ENCODE data around the gene PKIB. TPM values are rescaled to one million over a fixed set of nuclear protein-coding genes. Genes with fewer than 3 reads are reported as not detected.

The PKIB gene
- total and polyA plus RNA-seq, 2 donors (not counting 3 experiments of a cell fraction or from before 2014, with no cell fraction given), result not detected

DNA sequence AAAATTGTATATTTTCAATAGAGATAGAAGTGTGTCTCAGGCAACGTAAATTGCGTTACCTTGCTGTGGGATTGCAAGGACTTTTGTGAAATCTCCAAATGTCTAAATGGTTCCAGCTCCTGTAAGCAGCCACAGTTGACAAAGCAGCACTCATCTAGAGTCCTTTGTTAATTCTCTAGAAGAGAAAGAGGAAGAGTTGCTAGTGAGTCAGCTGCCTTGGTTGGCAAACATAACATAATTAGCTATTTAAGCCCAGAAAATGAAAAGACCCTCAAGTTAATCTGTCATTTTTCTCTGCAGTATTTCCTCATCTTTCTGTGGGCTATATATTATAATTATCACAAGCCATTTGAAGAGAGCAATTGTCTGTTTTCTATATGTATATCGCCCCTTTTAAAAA, 102.9 kb downstream of the PKIB start:
- FAIRE-seq (no peak), DNase-seq (ENCODE audit: low read depth, low spot score) (no peak)
- H4K20me1 ChIP-seq (replicated peaks; ENCODE audit: control insufficient read depth, extremely low read depth, insufficient read depth, low read length), result no peaks in the 10 kb centered on the region
- no peak overlapping the region for H3K4me2 ChIP-seq (ENCODE audit: insufficient read depth, low read length)
- peaks cover 0 to 3% of the 10 kb centered on the region in 2 experiments for H3K27me3 ChIP-seq (ENCODE audit: control insufficient read depth in 2 of 2, insufficient read depth in 2 of 2, low read length in 2 of 2)
- H3K36me3 ChIP-seq (ENCODE audit: control insufficient read depth in 2 of 2, extremely low read depth in 1 of 2, insufficient read depth in 2 of 2, low read length in 2 of 2), result no peaks in the 10 kb centered on the region
- intact Hi-C loops (cut with micrococcal nuclease) (no loop called here), dilution Hi-C loops (cut with MboI; ENCODE audit: extremely low pct_ligation_motif_present, low sequenced_read_pairs) (no loop called here)
- H3K9ac ChIP-seq (replicated peaks; ENCODE audit: extremely low read depth, insufficient read depth, low read length), result no peak overlapping the region
- no peaks in the 10 kb centered on the region for H3K9me1 ChIP-seq (replicated peaks; ENCODE audit: control insufficient read depth, extremely low read depth, insufficient read depth, low read length)
- BruUV-seq (replicated peaks), result no TSS peak
- TF ChIP-seq POLR2AphosphoS5 (IDR thresholded peaks at IDR 0.05; ENCODE audit: insufficient read depth, low read depth, low read length) (no peak), MYC (IDR thresholded peaks at IDR 0.05; ENCODE audit: low read depth, low read length) (no peak), FOS (IDR thresholded peaks at IDR 0.05; ENCODE audit: borderline replicate concordance, insufficient read depth, low read length) (no peak), POLR2A (IDR thresholded peaks at IDR 0.05; ENCODE audit: low read depth, low read length) (no peak), GATA2 (IDR thresholded peaks at IDR 0.05; ENCODE audit: insufficient read depth, insufficient read length, low read depth, low read length) (no peak), EZH2 (IDR thresholded peaks at IDR 0.05; ENCODE audit: borderline replicate concordance, low read depth, low read length, severe bottlenecking) (no peak), JUN (IDR thresholded peaks at IDR 0.05; ENCODE audit: borderline replicate concordance, insufficient read depth, insufficient read length, low read depth) (no peak)
- TF ChIP-seq, protein P1, sequence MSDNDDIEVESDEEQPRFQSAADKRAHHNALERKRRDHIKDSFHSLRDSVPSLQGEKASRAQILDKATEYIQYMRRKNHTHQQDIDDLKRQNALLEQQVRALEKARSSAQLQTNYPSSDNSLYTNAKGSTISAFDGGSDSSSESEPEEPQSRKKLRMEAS (IDR thresholded peaks at IDR 0.05; ENCODE audit: insufficient read depth, insufficient read length), result no peak
- TF ChIP-seq, protein P2, sequence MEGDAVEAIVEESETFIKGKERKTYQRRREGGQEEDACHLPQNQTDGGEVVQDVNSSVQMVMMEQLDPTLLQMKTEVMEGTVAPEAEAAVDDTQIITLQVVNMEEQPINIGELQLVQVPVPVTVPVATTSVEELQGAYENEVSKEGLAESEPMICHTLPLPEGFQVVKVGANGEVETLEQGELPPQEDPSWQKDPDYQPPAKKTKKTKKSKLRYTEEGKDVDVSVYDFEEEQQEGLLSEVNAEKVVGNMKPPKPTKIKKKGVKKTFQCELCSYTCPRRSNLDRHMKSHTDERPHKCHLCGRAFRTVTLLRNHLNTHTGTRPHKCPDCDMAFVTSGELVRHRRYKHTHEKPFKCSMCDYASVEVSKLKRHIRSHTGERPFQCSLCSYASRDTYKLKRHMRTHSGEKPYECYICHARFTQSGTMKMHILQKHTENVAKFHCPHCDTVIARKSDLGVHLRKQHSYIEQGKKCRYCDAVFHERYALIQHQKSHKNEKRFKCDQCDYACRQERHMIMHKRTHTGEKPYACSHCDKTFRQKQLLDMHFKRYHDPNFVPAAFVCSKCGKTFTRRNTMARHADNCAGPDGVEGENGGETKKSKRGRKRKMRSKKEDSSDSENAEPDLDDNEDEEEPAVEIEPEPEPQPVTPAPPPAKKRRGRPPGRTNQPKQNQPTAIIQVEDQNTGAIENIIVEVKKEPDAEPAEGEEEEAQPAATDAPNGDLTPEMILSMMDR (IDR thresholded peaks at IDR 0.05; ENCODE audit: extremely low read depth in 1 of 2, insufficient read depth in 1 of 2, low read depth in 1 of 2, low read length in 2 of 2), result no peak
- H3K4me1 ChIP-seq (ENCODE audit: control insufficient read depth, extremely low read depth, insufficient read depth, low read length), result no peaks in the 10 kb centered on the region
- H3K9me3 ChIP-seq (replicated peaks; ENCODE audit: control insufficient read depth, insufficient read depth, low read length), result no peaks in the 10 kb centered on the region
- H3K4me3 ChIP-seq (replicated peaks in 1 of 3; ENCODE audit: insufficient read depth in 1 of 3, low read depth in 1 of 3, low read length in 3 of 3), result no peak overlapping the region
- ChIA-PET POLR2A (no interaction called here), CTCF (interaction anchor here (1.6 to 2.6 kb wide), 3 partner anchors 10 to 221 kb away, joined by 4 to 7 read pairs (median 5); no protein-coding TSS in a partner anchor)
- H2AFZ ChIP-seq (ENCODE audit: low read depth, low read length), result no peak overlapping the region
- H3K79me2 ChIP-seq (ENCODE audit: control insufficient read depth, insufficient read depth, low read length), result no peaks in the 10 kb centered on the region
- H3K27ac ChIP-seq (ENCODE audit: insufficient read depth, low read depth, low read length), result no peak overlapping the region

Data from endothelial cell of umbilical vein (primary cell).